HG03354 (cell line): ENCODE measurements around the gene PDE6A.
"Not testable (repeated sequence)": the region's sequence is repeated elsewhere in the genome, so short reads cannot be mapped to it uniquely, and the experiment has no call there.

Source experiments
- ATAC-seq: cut with Tn5 transposase; IDR thresholded peaks from one replicate; pipeline ENCODE4 v1.9.1; 2021; ENCODE audit warnings: mild to moderate bottlenecking; ENCODE audit not compliant: unreplicated experiment, poor library complexity, severe bottlenecking

The PDE6A gene

DNA sequence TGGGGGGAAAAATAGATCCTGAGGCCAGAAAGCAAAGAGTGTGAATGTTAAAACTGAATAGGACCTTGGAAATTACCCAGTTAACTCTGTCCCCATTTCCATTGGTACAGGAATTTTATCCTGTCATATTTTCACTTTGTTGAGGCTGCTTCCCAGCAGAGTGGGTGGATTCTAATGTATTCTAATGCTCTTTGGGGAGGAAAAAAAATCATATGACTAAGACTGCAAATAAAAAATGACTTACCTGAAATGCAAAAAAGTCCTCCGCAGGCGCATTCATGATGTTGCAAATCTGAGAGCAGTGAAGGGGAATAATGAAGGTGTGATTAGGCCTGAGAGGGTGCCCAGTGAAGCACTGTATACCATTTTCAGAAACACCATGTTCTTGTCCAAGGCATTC is 41.2 kb downstream of the PDE6A start:
- no peak for ATAC-seq

DNA sequence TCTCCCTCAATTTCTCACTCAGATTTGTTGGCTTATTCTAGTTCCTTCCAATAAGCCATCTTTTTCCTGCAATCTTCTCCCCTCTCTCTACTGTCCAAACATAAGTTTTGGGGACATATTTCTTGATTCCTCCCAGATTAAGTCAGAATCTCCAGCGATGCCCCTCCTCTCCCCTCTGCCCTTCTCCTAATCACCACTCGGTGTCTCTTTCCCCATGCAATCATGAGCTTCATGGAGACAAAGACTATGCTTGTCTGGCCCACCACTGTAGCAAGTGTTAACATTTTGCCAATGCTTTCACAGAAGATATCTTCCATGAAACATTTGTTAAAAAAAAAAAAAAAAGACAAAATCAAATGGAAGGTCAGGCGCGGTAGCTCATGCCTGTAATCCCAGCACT is 42.4 kb downstream of the PDE6A start:
- ATAC-seq, result no peak

DNA sequence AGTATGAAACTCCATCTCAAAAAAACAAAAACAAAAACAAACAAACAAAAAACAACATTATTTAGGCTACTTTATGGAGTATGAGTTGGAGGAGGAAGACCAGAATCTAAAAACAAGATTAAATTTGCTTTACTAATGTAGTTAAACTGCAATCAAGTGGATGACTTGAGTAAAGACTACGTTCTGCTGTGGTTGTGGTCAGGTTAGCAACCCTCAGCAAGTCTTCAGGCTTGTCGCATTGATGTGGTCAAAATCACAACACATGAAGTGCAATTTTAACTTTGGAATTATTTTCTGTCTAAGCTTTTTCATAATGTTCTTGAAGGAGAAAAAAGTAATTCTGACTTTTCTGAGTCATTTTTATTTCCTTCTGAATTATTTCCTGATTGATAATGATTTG is 43.1 kb downstream of the PDE6A start:
- no peak for ATAC-seq

DNA sequence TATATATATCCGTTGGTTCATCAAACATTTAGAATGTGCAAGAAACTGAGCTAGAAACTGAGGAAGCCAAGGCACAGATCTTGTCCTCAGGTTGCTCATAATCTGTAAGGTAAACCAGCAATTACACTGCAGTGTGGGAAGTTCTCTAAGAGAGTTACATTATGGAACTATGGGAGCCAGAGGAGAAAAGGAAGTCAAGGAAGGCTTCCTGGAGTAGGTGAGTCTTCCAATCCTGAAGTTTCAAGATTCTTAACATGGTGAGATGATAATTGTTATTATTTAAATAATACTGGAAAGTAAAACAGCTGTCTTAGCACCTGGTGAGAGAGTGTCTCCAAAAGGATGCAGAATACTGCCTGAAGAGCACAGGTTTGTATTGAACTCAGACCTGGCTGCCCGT is 44.2 kb downstream of the PDE6A start:
- no peak for ATAC-seq

DNA sequence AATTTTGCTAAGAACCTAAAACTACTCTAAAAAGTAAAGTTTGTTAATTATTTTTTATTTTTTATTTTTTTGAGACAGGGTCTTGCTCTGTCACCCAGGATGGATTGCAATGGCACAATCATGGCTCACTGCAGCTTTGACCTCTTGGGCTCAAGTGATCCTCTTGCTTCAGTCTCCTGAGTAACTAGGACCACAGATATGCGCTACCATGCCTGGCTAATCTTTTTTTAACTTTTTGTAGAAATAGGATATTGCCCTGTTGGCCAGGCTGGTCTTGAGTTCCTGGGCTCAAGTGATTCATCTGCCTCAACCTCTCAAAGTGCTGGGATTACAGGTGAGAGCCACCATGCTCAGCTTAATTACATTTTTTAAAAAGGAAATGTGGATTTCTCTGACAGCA is 45.8 kb downstream of the PDE6A start:
- ATAC-seq, result no peak

DNA sequence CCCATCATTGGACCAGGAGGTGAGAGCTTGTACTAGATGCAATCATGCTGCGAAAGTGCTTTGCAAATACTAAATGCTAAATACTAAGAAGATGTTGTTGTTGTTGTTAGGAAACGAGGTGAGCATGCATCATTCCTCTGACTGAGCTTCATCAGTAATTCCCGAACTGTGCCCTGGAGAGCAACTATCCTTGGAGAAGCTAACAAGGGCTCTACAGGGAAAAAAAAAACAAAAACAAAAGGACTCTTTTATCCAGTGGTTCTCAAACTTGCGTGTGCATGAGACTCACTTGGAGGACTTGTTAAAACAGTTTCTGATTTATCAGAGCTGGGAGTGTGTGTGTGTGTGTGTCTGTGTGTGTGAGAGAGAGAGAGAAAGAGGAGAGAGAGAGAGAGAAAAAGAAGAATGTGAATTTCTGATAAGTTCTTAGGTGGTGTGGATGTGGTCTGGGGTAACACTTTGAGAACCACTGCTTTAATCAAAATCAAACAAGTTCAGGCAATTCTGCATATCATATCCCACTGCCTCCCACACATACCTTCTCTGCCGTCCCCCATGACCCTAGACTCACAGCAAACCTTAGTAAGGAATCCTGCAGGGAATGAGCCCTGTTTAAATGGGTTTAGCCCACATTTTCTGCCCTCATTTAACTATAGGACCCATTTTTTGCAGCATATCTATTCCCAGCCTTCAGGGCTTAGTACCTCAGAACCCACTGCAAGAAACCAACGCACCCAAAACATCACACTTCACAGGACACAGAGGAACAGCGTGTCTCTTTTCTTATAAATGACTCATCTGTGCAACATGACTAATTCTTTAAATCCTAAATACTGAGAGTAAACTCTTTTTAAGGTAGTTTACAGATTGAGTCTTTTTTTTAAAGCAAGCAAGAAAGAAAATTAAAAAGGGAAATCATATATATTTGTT is 48.9 kb downstream of the PDE6A start:
- ATAC-seq, result no peak

DNA sequence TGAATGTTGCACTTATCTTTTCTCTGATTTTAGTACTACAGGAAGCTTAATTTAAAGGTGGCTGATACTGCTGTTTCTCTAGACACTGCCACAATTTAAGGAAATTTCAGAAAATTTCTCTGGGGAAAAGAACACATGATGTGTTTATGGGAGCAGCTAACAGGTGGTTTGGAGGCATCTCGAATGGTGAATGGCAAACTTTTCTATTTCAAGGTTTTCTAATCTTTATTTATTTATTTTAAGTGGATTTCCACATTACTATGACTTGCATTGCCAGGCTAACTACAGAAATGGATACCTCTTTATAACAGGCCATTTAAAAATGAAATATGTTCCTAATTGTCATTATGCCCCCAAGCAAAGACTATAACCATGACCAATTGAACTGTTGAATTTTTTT is 50.4 kb downstream of the PDE6A start:
- ATAC-seq, result no peak

DNA sequence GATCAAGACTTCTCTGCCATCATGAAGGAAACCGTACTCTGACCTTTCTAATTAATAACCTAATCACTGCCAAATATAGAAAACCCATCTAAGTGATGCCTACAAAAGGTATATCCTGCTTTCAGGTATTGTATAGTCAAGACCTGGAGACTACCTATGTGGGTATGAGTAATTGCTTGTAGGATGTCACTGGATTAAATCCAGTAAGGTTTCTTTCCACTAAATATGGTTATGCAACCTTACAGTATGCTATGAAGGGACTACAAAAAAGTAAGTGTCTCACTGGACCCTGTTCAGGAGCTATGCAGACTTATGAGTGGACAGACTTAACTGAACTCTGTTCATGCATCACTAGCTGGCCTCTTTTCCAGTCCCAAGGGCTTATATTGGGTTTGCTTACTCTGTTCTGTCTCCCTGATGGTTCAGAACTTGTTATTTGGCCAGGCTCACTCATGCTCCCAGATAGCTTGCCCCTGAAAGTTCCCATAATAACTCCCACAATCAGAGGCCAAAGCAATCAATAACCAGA is 51.1 kb downstream of the PDE6A start:
- no peak for ATAC-seq

DNA sequence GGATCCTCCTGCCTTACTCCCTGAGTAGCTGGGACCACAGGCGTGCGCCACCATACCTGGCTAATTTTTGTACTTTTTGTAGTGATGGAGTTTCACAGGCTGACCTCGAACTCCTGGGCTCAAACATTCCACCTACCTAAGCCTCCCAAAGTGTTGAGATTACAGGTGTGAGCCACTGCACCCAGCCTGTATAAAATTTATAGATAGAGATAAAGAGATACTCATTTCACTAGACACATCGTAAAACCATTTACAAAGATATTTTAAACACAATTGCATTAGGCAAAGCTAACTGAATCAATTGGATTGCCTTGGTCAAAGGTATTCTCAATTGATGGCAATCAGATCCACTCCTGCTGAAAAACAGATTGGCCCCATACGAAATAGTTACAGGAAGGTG is 52.0 kb downstream of the PDE6A start:
- ATAC-seq, result no peak

DNA sequence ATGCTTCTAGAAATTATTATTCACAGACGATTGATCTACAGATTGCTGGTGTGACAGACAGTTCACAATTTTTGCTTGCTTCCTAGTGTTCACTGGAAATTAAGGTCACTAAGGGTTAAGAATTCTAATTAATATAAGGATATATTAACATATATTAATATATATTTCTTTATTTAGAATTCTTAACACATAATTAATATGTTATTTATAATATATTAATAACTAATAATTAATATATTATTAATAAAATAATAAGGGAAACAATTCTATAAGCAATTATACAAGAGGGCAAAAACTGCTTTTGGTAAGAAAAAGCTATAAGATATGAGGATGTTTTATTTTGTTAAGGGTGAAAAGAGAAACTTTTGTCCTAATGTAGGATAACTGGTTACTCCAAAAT is 56.3 kb downstream of the PDE6A start:
- no peak for ATAC-seq

DNA sequence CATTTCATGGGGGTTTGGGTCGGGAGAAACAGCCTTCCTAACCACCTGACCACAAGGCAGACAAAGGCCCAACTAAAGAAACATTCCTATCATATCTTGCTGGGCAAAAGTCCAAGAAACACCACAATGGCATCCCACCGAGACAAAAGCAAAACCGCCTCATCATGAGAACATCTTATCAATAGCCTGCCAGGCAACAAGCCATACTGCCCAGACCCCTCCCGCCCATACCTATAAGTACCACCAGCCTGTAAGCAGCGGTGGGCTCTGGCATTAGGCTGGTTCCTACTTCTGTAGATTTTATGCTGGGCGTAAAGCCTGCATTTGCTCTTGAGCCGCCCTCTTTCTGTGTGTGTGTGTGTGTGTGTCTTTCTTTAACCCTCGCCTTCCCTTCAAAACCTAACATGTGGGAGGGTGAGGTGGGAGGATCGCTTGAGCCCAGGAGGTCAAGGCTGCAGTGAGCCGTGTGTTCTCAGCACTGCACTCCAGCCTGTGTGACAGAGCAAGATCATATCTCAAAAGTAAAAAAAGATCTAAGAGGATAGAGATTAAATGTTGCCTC is 56.9 kb downstream of the PDE6A start:
- ATAC-seq, result no peak

DNA sequence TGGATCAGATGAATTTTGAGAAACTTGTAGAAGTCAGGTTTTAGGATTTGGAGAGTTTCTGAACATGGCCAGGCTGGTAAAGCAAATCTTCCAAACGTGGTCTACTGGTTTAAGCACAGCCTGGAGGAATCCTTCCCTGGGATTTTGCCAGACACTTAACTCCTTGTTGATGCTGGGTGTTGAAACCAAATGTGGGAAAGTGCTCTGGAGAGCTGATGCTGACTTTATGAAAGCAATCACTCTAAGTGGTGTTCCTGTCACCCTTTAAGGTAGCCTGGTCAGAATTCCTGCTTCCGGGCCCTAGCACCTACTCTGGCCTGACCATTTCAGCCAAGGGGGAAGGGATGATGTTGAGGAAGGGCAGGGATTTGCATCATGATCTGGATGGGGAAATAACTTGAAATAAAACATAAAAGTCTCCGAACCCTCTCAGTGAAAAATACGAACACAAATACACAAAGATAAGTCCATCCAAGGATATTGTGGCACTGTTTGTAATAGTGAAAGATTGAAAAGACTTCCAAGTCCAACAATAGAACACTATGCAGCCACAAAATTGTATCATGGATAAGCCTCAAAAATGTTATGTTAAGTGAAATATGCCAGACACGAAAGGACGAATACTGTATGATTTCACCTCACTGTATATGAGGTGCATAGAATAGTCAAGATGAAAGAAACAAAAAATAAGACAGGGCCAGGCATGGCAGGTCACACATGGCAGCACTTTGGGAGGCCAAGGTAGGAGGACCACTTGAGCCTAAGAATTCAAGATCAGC is 57.7 kb downstream of the PDE6A start:
- no peak for ATAC-seq

DNA sequence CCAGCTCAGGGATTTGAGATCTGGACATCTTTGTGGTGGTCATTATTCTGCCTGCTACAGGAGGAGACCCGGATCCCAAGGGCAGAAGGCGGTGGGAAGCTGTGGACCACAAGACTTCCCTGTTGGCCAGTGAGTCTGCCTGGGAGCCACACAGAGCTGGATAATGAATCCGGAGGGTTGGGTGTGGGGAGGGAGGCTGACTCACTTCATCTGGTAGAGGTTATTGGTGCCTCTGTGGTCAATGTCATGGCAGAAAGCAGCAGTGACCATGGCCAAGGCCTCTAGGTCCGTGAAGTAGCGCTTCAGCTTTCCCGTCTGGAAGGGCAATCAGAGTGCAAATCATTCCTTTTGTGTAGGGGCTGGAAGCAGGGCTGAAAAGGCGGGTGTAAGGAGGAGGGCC is 58.5 kb downstream of the PDE6A start:
- no peak for ATAC-seq

DNA sequence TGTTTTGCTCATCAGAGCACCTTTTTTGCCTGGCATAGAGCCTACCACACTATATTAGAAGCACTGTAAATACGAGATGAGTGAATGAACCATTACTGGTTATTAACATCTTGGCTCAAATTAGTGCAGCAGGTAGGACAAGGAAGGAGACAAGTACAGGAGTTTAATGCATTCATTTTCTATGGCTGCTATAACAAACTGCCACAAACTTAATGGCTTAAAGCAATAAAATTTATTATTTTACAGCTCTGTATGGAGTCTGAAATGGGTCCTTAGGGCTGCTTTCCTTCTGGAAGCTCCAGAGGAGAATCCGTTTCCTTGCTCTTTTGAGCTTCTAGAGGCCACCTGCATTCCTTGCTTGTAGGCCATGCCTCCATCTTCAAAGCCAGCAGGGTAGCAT is 59.1 kb downstream of the PDE6A start:
- no peak for ATAC-seq

DNA sequence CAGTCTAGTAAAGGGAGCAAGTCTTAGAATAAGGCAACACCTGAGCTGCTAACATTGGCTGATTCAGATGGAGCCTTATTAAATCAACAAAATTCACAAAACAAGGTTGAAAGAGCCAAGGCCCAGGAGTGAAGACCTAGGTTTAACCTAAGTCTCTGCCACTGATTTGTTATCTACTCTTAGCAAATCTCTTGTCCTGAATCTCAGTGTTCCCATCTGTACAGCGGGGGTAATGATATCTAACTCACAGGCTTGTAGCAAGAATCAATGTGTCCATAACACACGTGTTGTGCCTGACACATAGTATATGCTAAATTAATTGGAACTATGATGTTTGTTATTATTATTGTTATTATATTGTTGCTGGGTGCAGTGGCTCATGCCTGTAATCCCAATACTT is 61.0 kb downstream of the PDE6A start:
- ATAC-seq, result no peak

DNA sequence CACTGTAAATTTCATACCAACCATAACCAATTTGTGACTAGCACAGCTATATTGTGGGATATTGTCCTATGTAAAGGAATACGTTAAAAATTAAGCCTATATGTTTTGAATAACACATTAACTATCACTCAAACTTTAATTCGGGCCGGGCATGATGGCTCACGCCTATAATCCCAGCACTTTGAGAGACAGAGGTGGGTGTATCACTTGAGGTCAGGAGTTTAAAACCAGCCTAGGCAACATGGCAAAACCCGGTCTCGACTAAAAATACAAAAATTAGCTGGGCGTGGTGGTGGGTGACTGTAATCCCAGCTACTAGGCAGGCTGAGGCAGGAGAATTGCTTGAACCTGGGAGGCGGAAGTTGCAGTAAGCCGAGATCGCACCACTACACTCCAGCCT is 62.0 kb downstream of the PDE6A start:
- ATAC-seq, result not testable (repeated sequence)

DNA sequence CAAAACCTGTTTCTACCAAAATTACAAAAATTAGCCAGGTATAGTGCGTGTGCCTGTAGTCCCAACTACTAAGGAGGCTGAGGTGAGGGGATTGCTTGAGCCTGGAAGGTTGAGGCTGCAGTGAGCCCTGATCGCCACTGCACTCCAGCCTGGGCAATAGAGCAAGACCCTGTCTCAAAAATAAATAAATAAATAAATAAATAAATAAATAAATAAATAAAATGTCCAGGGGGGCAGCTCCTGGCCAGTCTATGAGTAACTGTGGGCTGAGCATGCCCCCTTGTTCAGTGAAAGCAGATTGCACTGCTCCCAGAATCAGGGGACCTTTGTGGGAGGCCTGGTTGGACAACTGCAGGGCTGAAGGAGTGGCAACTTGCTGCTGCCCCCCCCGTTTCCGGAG is 62.7 kb downstream of the PDE6A start:
- no peak for ATAC-seq

DNA sequence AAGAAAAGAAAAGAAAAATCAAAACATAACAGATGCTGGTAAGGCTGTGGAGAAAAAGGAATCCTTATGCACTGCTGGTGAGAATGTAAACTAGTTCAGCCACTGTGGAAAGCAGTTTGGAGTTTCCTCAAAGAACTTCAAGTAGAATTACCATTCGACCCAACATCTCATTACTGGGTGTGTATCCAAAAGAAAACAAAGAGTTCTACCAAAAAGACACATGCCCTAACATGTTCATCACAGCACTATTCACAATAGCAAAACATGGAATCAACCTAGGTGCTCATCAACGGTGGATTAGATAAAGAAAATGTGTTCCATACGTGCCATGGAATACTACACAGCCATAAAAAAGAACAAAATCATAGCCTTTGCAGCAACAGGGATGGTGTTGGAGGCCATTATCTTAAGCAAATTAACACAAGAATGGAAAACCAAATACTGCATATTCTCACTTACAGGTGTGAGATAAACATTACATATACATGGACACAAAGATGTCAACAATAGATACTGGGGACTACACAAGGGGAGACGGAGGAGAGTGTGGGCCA is 63.4 kb downstream of the PDE6A start:
- ATAC-seq, result no peak

DNA sequence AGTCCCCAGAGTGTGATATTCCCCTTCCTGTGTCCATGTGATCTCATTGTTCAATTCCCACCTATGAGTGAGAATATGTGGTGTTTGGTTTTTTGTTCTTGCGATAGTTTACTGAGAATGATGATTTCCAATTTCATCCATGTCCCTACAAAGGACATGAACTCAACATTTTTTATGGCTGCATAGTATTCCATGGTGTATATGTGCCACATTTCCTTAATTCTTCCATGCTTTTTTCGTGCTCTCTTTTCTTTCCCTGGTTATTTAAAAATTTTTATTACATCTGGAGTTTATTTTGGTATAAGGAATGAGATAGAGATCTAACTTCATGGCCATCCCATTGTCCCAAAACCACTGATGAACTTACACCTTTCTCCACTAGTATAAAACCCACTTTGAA is 65.0 kb downstream of the PDE6A start:
- ATAC-seq, result not testable (repeated sequence)

DNA sequence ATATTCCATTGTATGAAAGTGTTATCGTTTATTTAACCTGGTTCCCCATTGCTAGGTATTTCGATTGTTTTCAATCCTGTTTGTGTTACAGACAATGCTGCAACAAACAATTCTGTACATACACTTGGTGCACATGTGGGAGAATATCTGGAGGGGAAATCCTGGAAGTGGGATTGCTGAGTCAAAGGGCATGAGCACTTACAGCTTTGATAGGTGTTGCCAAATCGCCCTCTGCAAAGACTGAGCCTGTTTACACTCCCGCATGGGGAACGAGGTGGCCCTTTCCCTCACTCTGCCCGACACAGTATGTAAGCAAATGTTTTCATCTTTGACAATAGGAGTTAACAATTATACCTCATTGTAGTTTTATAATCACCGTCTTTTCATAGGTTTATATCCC is 66.2 kb downstream of the PDE6A start:
- ATAC-seq, result no peak
